GM12878 (cell line): ENCODE measurements around the gene TEKT1. TPM values are rescaled to one million over a fixed set of nuclear protein-coding genes. Genes with fewer than 3 reads are reported as not detected.

ENCODE experiments used
- ATAC-seq: fragments of 200-7000 bp; cut with Tn5 transposase; 3 replicates; pipeline ENCODE4 v1.9.1; 2020; ENCODE audit warnings: mild to moderate bottlenecking, moderate library complexity
- BruUV-seq: library from RNA; stranded (reverse); fragments of 400-500 nt; replicated peaks from 2 replicates; lab custom pipeline; 2021; lab: Mats Ljungman, UMichigan
- CTCF ChIA-PET: fragments of 300-600 bp; sonication (Branson Sonifier 250); formaldehyde crosslinking; extraction: SDS; loops from one replicate; lab custom pipeline; 2021; ENCODE audit warnings: inconsistent platforms; lab: Yijun Ruan, JAX
- POLR2A ChIA-PET: fragments of 350-600 bp; formaldehyde crosslinking; extraction: SDS; loops from one replicate; lab custom pipeline; 2021; ENCODE audit warnings: inconsistent platforms; lab: Charles Lee
- RAD21 ChIA-PET: fragments of 300-600 bp; sonication (Branson Sonifier 250); formaldehyde crosslinking; loops from one replicate; lab custom pipeline; 2023; ENCODE audit warnings: antibody characterized with exemption; ENCODE audit not compliant: unreplicated experiment; lab: Charles Lee
- SMC1A ChIA-PET: fragments of 300-600 bp; sonication (Branson Sonifier 250); formaldehyde crosslinking; loops from one replicate; lab custom pipeline; 2023; ENCODE audit not compliant: unreplicated experiment, uncharacterized antibody; lab: Charles Lee
- DNase-seq: peaks from one replicate; pipeline ENCODE4 v3.0.0-alpha.2; 2011; ENCODE audit warnings: low read depth, low spot score
- FAIRE-seq: peaks from 3 replicates; lab custom pipeline; 2011; peaks lifted over from hg19 to GRCh38; lab: Jason Lieb, UNC
- H2AFZ ChIP-seq: 2 replicates; pipeline ENCODE4 v1.6.0; 2011; ENCODE audit warnings: low read depth, low read length, control low read depth; ENCODE audit not compliant: control insufficient read depth
- H3K27ac ChIP-seq: 2 replicates; pipeline ENCODE4 v1.5.1; 2011; ENCODE audit warnings: control low read depth; ENCODE audit not compliant: control insufficient read depth, insufficient read depth
- H3K27me3 ChIP-seq, 2 experiments: replicated peaks in 1 of 2; 2 replicates each; pipeline versions ENCODE4 v1.6.0 to v1.6.1; 2011; ENCODE audit warnings: low read length in 1 of 2; ENCODE audit not compliant: control insufficient read depth in 2 of 2, insufficient read depth in 2 of 2
- H3K36me3 ChIP-seq, 2 experiments: 2 replicates each; pipeline ENCODE4 v1.5.1; 2011; ENCODE audit warnings: low read length in 1 of 2; ENCODE audit not compliant: control insufficient read depth in 2 of 2, insufficient read depth in 2 of 2
- H3K4me1 ChIP-seq: 2 replicates; pipeline ENCODE4 v1.6.1; 2011; ENCODE audit warnings: mild to moderate bottlenecking, low read length, moderate library complexity, mixed read lengths; ENCODE audit not compliant: control insufficient read depth, insufficient read depth
- H3K4me2 ChIP-seq: 2 replicates; pipeline ENCODE4 v1.6.0; 2011; ENCODE audit warnings: control low read depth; ENCODE audit not compliant: control insufficient read depth, insufficient read depth
- H3K4me3 ChIP-seq: fragments of 200-600 bp; sonication (generic); 2 replicates; pipeline ENCODE4 v1.5.1; 2016
- H3K79me2 ChIP-seq: 2 replicates; pipeline ENCODE4 v1.6.0; 2011; ENCODE audit warnings: low read length; ENCODE audit not compliant: control insufficient read depth, insufficient read depth
- H3K9ac ChIP-seq: 2 replicates; pipeline ENCODE4 v1.8.0; 2011; ENCODE audit warnings: low read length, control low read depth, mixed read lengths; ENCODE audit not compliant: control insufficient read depth, insufficient read depth
- H3K9me3 ChIP-seq: replicated peaks from 3 replicates; pipeline ENCODE4 v1.5.1; 2011; ENCODE audit warnings: mild to moderate bottlenecking, low read length; ENCODE audit not compliant: control insufficient read depth, insufficient read depth
- H4K20me1 ChIP-seq: 2 replicates; pipeline ENCODE4 v1.6.0; 2011; ENCODE audit not compliant: control insufficient read depth, insufficient read depth
- CHD1 ChIP-seq: IDR thresholded peaks from 2 replicates; pipeline ENCODE4 v1.6.1; 2012; ENCODE audit warnings: low read depth, low read length, improper control_type of control experiment
- CHD4 ChIP-seq: fragments of 200-600 bp; sonication (generic); IDR thresholded peaks from 2 replicates; pipeline ENCODE4 v1.6.1; 2016; ENCODE audit warnings: mild to moderate bottlenecking
- DPF2 ChIP-seq: fragments of 450-650 bp; IDR thresholded peaks from 2 replicates; pipeline ENCODE4 v1.6.1; 2017; ENCODE audit warnings: mild to moderate bottlenecking
- EGR1 ChIP-seq, 2 experiments: IDR thresholded peaks; 1 replicate in 1 of 2; 2 replicates in 1 of 2; pipeline ENCODE4 v1.6.1; 2011 to 2012; ENCODE audit warnings: low read depth in 2 of 2, low read length in 2 of 2, borderline replicate concordance in 1 of 2, mild to moderate bottlenecking in 1 of 2, moderate library complexity in 1 of 2
- FOXK2 ChIP-seq: fragments of 450-650 bp; IDR thresholded peaks from 2 replicates; pipeline ENCODE4 v1.6.1; 2017; ENCODE audit warnings: mild to moderate bottlenecking, moderate library complexity
- GABPA ChIP-seq: IDR thresholded peaks from 2 replicates; pipeline ENCODE4 v1.6.1; 2014; ENCODE audit warnings: antibody characterized with exemption, low read depth, mild to moderate bottlenecking, inconsistent platforms
- HDAC6 ChIP-seq: fragments of 200-600 bp; sonication (generic); IDR thresholded peaks from one replicate; pipeline ENCODE4 v1.8.0; 2017; ENCODE audit warnings: antibody characterized with exemption; ENCODE audit not compliant: unreplicated experiment
- MTA2 ChIP-seq: fragments of 450-650 bp; IDR thresholded peaks from 2 replicates; pipeline ENCODE4 v1.6.1; 2016; ENCODE audit warnings: low read depth, mild to moderate bottlenecking, moderate library complexity
- MYB ChIP-seq: fragments of 150-350 bp; IDR thresholded peaks from 2 replicates; pipeline ENCODE4 v1.6.1; 2014; ENCODE audit warnings: mild to moderate bottlenecking, low read depth, low read length, borderline replicate concordance
- MYC ChIP-seq: IDR thresholded peaks from 2 replicates; pipeline ENCODE4 v1.6.1; 2011; ENCODE audit warnings: mild to moderate bottlenecking, low read length, moderate library complexity, inconsistent platforms; ENCODE audit not compliant: insufficient read depth, insufficient replicate concordance, insufficient read length, severe bottlenecking
- NR2C1 ChIP-seq: fragments of 450-650 bp; IDR thresholded peaks from 2 replicates; pipeline ENCODE4 v1.6.1; 2017; ENCODE audit warnings: antibody characterized with exemption, mild to moderate bottlenecking, moderate library complexity
- NR2C2 ChIP-seq: IDR thresholded peaks from 2 replicates; pipeline ENCODE4 v1.6.1; 2011; ENCODE audit warnings: borderline replicate concordance, low read depth; ENCODE audit not compliant: control insufficient read depth, insufficient read length
- POU2F2 ChIP-seq: IDR thresholded peaks from 3 replicates; pipeline ENCODE4 v1.6.1; 2011; ENCODE audit warnings: low read depth, mild to moderate bottlenecking, low read length, borderline replicate concordance
- RAD21 ChIP-seq: IDR thresholded peaks from 2 replicates; pipeline ENCODE4 v1.6.1; 2011; ENCODE audit warnings: mild to moderate bottlenecking, low read depth, low read length, moderate library complexity; ENCODE audit not compliant: insufficient read depth
- RFX5 ChIP-seq: IDR thresholded peaks from 2 replicates; pipeline ENCODE4 v1.6.1; 2011; ENCODE audit warnings: low read depth, low read length, improper control_type of control experiment
- WGBS: methylation state at CpG from one replicate; pipeline ENCODE4 v1.1.6; 2016; ENCODE audit warnings: low lambda C conversion rate; ENCODE audit not compliant: insufficient replicate concordance, insufficient coverage; ENCODE audit errors: missing lambda C conversion rate; 5-methylcytosine and 5-hydroxymethylcytosine counted together
- in situ Hi-C: fragments of 300-500 bp; cut with MboI; formaldehyde crosslinking; loops from 9 replicates; pipeline ENCODE4 v1.14.3; 2018; ENCODE audit warnings: mixed read lengths
- intact Hi-C: fragments of 100-400 bp; cut with micrococcal nuclease; formaldehyde crosslinking; loops from one replicate; pipeline ENCODE4 v1.14.2; 2022; ENCODE audit not compliant: unreplicated experiment
- polyA plus RNA-seq, 11 experiments: library from polyadenylated mRNA; depleted of rRNA in 4 of 11; unstranded in 6 of 11; stranded (reverse) in 5 of 11; fragments of >200 nt; fragmentation: Nextera tagmentation in 4 of 11; fragmentation: Illumina TruSeq in 1 of 11; extraction: Ambion mirVana in 4 of 11; extraction: Trizol in 1 of 11; gene quantifications; 1 replicate in 1 of 11; 2 replicates in 10 of 11; pipeline versions ENCODE4 v1.2.1 to v1.2.3, GENCODE V29; 2011 to 2016; ENCODE audit warnings: inconsistent platforms in 2 of 11, missing spikeins in 2 of 11, low read depth in 1 of 11
- total RNA-seq, 4 experiments: library from RNA; depleted of rRNA in 3 of 4; stranded (reverse); fragments of >200 nt in 3 of 4; fragmentation: Illumina TruSeq in 1 of 4; extraction: Trizol in 1 of 4; gene quantifications; 2 replicates each; pipeline versions ENCODE4 v1.2.1 to v1.2.3, GENCODE V29; 2013 to 2021
- TF ChIP-seq, protein P1 (sequence below): fragments of 450-650 bp; IDR thresholded peaks from 2 replicates; pipeline ENCODE4 v1.6.1; 2017; ENCODE audit warnings: mild to moderate bottlenecking, moderate library complexity
- TF ChIP-seq, protein P2 (sequence below): fragments of 450-650 bp; IDR thresholded peaks from 2 replicates; pipeline ENCODE4 v1.6.1; 2018; ENCODE audit warnings: borderline replicate concordance, mild to moderate bottlenecking; ENCODE audit not compliant: partially characterized antibody
- TF ChIP-seq, protein P3 (sequence below): IDR thresholded peaks from 2 replicates; pipeline ENCODE4 v1.6.1; 2012; ENCODE audit warnings: low read depth, low read length, improper control_type of control experiment

The TEKT1 gene
- total and polyA plus RNA-seq, 10 of the 15 experiments (the other 5 are each of a cell fraction or from before 2014, with no cell fraction given), result not detected

DNA sequence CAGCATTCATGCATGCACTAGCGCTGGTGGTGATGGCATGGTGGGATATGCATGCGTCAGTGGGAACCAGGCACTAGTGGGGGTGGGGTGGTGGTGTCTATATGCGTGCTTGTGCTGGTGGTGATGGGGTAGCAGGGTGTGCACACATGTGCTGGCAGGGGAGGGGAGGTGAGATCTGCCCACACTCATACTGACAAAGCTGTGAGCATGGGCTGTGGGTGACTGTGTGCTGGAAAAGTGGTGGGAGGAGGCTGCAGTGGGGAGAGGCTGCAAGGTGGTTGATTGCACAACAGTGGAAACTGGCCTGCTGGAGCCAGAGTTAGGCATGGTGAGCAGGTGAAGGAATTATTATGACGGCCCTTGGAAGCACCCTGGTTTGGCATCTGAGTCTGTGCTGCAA, 31.3 kb upstream of the TEKT1 start:
- FAIRE-seq (no peak), ATAC-seq (no peak; the same call in 2 of the 3 replicates), DNase-seq (no peak)
- in situ Hi-C loops (no loop called here), intact Hi-C loops (no loop called here)
- Histone ChIP-seq H3K27ac (no peak overlapping the region), H4K20me1 (no peaks in the 10 kb centered on the region), H2AFZ (no peak overlapping the region), H3K36me3 (no peaks in the 10 kb centered on the region), H3K4me1 (no peaks in the 10 kb centered on the region), H3K9me3 (no peaks in the 10 kb centered on the region; the same call in 1 of the 3 replicates), H3K27me3 (no peaks in the 10 kb centered on the region), H3K4me2 (no peak overlapping the region), H3K9ac (no peak overlapping the region), H3K4me3 (no peak overlapping the region), H3K79me2 (no peaks in the 10 kb centered on the region; the same call in none of the 2 replicates)
- RAD21 ChIA-PET, result no interaction called here
- CTCF ChIA-PET, result interaction anchor here (1.6 to 2.3 kb wide), 2 partner anchors 9 to 20 kb away, joined by 7 read pairs; no protein-coding TSS in a partner anchor
- BruUV-seq, result no TSS peak
- SMC1A ChIA-PET, result no interaction called here
- POLR2A ChIA-PET, result no interaction called here
- 36% methylated on average over 4 of the region's 4 CpGs for whole genome bisulfite sequencing
- TF ChIP-seq HDAC6 (no peak), MYB (no peak), MYC (no peak), RFX5 (no peak), DPF2 (no peak), CHD1 (no peak), RAD21 (no peak), CHD4 (no peak), POU2F2 (no peak), NR2C1 (no peak), NR2C2 (no peak), EGR1 (IDR thresholded peaks at IDR 0.05; ENCODE audit: borderline replicate concordance in 1 of 2, low read depth in 2 of 2, low read length in 2 of 2) (no peak), MTA2 (no peak), FOXK2 (no peak), GABPA (no peak)
- TF ChIP-seq, protein P1, sequence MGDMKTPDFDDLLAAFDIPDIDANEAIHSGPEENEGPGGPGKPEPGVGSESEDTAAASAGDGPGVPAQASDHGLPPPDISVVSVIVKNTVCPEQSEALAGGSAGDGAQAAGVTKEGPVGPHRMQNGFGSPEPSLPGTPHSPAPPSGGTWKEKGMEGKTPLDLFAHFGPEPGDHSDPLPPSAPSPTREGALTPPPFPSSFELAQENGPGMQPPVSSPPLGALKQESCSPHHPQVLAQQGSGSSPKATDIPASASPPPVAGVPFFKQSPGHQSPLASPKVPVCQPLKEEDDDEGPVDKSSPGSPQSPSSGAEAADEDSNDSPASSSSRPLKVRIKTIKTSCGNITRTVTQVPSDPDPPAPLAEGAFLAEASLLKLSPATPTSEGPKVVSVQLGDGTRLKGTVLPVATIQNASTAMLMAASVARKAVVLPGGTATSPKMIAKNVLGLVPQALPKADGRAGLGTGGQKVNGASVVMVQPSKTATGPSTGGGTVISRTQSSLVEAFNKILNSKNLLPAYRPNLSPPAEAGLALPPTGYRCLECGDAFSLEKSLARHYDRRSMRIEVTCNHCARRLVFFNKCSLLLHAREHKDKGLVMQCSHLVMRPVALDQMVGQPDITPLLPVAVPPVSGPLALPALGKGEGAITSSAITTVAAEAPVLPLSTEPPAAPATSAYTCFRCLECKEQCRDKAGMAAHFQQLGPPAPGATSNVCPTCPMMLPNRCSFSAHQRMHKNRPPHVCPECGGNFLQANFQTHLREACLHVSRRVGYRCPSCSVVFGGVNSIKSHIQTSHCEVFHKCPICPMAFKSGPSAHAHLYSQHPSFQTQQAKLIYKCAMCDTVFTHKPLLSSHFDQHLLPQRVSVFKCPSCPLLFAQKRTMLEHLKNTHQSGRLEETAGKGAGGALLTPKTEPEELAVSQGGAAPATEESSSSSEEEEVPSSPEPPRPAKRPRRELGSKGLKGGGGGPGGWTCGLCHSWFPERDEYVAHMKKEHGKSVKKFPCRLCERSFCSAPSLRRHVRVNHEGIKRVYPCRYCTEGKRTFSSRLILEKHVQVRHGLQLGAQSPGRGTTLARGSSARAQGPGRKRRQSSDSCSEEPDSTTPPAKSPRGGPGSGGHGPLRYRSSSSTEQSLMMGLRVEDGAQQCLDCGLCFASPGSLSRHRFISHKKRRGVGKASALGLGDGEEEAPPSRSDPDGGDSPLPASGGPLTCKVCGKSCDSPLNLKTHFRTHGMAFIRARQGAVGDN, result no peak
- TF ChIP-seq, protein P2, sequence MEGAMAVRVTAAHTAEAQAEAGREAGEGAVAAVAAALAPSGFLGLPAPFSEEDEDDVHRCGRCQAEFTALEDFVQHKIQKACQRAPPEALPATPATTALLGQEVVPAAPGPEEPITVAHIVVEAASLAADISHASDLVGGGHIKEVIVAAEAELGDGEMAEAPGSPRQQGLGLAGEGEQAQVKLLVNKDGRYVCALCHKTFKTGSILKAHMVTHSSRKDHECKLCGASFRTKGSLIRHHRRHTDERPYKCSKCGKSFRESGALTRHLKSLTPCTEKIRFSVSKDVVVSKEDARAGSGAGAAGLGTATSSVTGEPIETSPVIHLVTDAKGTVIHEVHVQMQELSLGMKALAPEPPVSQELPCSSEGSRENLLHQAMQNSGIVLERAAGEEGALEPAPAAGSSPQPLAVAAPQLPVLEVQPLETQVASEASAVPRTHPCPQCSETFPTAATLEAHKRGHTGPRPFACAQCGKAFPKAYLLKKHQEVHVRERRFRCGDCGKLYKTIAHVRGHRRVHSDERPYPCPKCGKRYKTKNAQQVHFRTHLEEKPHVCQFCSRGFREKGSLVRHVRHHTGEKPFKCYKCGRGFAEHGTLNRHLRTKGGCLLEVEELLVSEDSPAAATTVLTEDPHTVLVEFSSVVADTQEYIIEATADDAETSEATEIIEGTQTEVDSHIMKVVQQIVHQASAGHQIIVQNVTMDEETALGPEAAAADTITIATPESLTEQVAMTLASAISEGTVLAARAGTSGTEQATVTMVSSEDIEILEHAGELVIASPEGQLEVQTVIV, result no peak
- TF ChIP-seq, protein P3, sequence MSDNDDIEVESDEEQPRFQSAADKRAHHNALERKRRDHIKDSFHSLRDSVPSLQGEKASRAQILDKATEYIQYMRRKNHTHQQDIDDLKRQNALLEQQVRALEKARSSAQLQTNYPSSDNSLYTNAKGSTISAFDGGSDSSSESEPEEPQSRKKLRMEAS, result no peak
